A549 treated with DMSO at 1 μM for 4 hours (cell line): ENCODE measurements around the gene NDN. TPM values are rescaled to one million over a fixed set of nuclear protein-coding genes. Genes with fewer than 3 reads are reported as not detected.

ENCODE experiments used
- total RNA-seq: library from RNA; stranded (reverse); fragments of 200-300 nt; extraction: Qiagen RNA extraction; gene quantifications from 5 replicates; pipeline ENCODE4 v1.2.3, GENCODE V29; 2022; ENCODE audit warnings: low read depth

NDN gene, protein sequence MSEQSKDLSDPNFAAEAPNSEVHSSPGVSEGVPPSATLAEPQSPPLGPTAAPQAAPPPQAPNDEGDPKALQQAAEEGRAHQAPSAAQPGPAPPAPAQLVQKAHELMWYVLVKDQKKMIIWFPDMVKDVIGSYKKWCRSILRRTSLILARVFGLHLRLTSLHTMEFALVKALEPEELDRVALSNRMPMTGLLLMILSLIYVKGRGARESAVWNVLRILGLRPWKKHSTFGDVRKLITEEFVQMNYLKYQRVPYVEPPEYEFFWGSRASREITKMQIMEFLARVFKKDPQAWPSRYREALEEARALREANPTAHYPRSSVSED
- total RNA-seq = 0.05 to 0.10 TPM in 2 of 5 replicates, not detected in the others

DNA sequence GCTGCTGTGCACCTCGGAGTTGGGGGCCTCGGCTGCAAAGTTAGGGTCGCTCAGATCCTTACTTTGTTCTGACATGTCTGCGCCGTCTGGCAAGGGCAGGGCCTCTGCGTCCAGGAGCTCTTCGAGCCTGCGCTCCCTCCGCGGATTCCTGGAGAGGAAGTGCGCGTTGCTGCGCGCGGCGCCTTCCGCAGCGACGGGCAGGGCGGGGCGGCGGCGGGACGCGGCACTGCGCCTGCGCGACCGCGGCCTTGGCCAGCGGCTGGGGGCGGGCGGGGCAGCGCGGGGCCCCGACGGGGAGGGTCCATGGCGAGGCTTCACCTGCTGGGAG, at the start of gene NDN:
NDN (minus strand) TSS at position 163 of the 328 bp plus-strand sequence; CDS start at position 75, 88 bp downstream.

DNA sequence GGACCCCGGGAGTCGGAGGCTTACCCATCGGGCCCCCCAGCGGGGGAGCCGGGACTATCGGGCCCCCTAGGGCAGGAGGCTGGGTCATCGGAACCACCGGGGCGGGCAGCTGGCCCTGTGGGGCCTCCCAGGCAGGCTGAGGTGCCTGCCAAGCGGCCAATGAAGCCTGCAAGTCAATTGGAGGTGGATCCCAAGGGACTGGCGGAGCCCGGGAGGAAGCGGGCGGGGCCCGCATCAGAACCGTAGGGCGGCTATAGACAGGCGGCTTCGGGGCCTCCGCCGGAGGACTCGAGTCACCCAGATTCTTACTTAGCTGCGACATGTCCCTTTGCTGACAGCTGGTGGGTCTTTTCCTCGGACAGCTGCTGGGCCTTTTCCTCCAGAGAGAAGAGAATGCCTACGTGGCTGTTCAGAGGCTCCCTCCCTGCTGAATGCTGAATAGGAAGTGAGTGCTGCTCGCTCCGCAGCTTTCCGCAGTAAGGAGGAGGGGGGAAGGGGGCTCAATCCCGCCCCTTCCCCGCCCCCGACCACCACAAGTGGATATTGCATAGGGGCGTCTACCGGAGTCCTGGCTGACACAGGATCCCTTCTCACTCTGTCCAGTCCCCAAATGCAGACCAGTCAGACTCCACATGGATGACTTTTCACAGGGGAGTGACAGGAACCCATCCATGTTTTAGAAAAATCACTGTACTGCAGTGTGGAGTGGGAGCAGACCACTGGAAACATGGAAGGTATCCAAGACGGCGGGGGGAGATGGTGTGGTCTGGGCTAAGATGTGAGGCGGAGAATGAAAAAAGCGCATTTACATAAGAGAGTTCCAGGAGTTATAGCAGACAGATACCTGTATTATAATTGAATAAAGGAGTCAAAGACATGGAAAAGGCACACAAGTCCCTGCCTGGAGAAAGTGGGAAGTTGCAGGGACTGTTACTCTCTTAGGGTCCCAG, 39.4 kb downstream of the NDN start, which contains the start of gene MAGEL2:
MAGEL2 (minus strand) TSS at position 447 of the 950 bp plus-strand sequence; CDS start at position 322, 125 bp downstream.

Other genes starting within 250 kb of the NDN start
- gene GOLGA6L2, start 240.1 kb downstream of the NDN start, total RNA-seq = not detected in 5 replicates
- gene MKRN3, start 121.6 kb downstream of the NDN start, total RNA-seq = 2.2 to 3.6 TPM (median 2.8 TPM) in 5 replicates
- 0.01 TPM in 1 of 5 replicates, not detected in the others for gene MAGEL2, start 39.4 kb downstream of the NDN start, total RNA-seq